ENCODE measurements around the gene MBL2. TPM values are rescaled to one million over a fixed set of nuclear protein-coding genes. Genes with fewer than 3 reads are reported as not detected.
A peak's percentile ranks its signal among the peaks of the same experiment; 100 is the strongest.

MBL2 gene
- polyA plus RNA-seq (2013, experiment 1 of 2) = not detected
- not detected for polyA plus RNA-seq (2013, experiment 2 of 2)

DNA sequence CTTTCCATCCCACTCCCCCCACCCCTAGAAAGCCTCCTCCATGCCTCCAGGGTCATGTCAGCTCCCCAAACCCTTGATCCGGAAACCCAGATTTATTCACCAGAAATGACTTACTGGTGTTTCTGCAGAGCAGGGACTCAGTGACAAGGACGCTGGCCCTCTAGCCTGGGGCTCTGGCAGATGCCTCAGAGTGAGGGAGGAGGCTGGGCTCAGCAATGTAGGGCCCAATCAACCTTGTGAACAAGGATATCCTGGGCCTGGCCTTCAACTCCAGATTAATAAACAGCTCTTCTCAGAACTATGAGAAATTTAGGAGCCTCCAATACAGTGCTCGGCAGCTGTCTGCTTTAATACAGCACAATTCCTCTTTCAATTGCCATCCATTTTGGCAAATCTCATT, at the start of gene MBL2:
Gene MBL2 (minus strand): TSS at position 162 of the 400 bp plus-strand sequence. CDS start 1,149 bp downstream, outside the sequence.
- no peak within 1 kb of the TSS for H3K27ac ChIP-seq (replicated peaks; ENCODE audit: low read length)
- no peak for DNase-seq (ENCODE audit: low spot score)

DNA sequence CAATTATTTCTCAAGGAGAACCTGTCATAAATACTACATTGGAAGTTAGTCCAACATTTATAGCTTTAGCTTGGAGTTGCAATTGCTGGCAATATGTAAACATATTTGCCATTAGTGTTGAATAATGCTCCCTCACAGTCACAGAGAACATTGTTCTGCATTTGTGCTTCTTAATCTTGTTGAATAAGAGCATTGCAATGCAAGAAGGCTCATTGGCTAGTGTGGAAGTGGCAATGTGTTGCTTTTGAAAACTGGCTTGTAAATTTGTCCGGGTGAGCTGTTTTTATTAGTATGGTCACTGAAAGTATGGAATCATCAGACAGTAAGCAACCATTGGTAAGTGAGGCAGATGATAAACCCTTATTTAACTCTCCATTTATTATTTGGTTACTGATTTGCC, 47.7 kb upstream of the MBL2 start:
- H3K4ac ChIP-seq (ENCODE audit: low read length) = no peak overlapping the region
- H3K14ac ChIP-seq (ENCODE audit: low read length) = no peak overlapping the region
- H3K79me1 ChIP-seq (ENCODE audit: low read depth, low read length) = no peaks in the 10 kb centered on the region
- no peak overlapping the region for H4K91ac ChIP-seq (ENCODE audit: low read depth, low read length, poor library complexity)
- H3K4me1 ChIP-seq (ENCODE audit: control insufficient read depth in 2 of 2, insufficient read depth in 1 of 2, low read depth in 1 of 2, low read length in 2 of 2) = no peaks in the 10 kb centered on the region
- whole genome bisulfite sequencing, 2 donors (ENCODE audit: extremely low coverage in 2 of 2, insufficient read length in 2 of 2, insufficient replicate concordance in 1 of 2) = no CpG with 5 or more reads among the region's 1 CpG
- no peak overlapping the region for H2AK5ac ChIP-seq (ENCODE audit: low read depth, low read length)
- no peak overlapping the region for H2AFZ ChIP-seq (ENCODE audit: low read length)
- no peak overlapping the region for H2BK5ac ChIP-seq (ENCODE audit: low read length)
- H3K9me3 ChIP-seq (replicated peaks in 1 of 2; ENCODE audit: control insufficient read depth in 2 of 2, insufficient read depth in 1 of 2, low read depth in 1 of 2, low read length in 2 of 2) = no peaks in the 10 kb centered on the region
- no peaks in the 10 kb centered on the region for H3K27me3 ChIP-seq (ENCODE audit: control insufficient read depth in 3 of 3, insufficient read depth in 3 of 3, low read depth in 1 of 3, low read length in 3 of 3)
- H3K4me3 ChIP-seq (ENCODE audit: low read length in 2 of 2) = no peak overlapping the region
- no peaks in the 10 kb centered on the region for H3K36me3 ChIP-seq (replicated peaks in 1 of 2; ENCODE audit: control insufficient read depth in 2 of 2, insufficient read depth in 2 of 2, low read length in 2 of 2)
- no peak overlapping the region for H2BK120ac ChIP-seq (ENCODE audit: low read depth, low read length)
- H3K4me2 ChIP-seq (ENCODE audit: insufficient read depth, low read length, poor library complexity, severe bottlenecking) = no peak overlapping the region
- H2BK12ac ChIP-seq (ENCODE audit: low read length) = no peak overlapping the region
- H3K27ac ChIP-seq (replicated peaks; ENCODE audit: low read length) = no peak overlapping the region
- H3K9ac ChIP-seq (ENCODE audit: low read depth, low read length, poor library complexity) = no peak overlapping the region
- no peak overlapping the region for H3K23ac ChIP-seq (ENCODE audit: low read depth, low read length, poor library complexity)
- H3K18ac ChIP-seq (ENCODE audit: low read length) = no peak overlapping the region
- H4K8ac ChIP-seq (ENCODE audit: low read depth, low read length) = no peak overlapping the region
- H2BK15ac ChIP-seq (ENCODE audit: low read length) = no peak overlapping the region
- DNase-seq (ENCODE audit: low spot score) = no peak

More for the DNA sequence above, at the start of gene MBL2:
- Histone ChIP-seq H2BK120ac (ENCODE audit: low read depth, low read length) (peak within 1 kb of the TSS; percentile 38), H3K4ac (ENCODE audit: low read length) (no peak within 1 kb of the TSS), H4K91ac (ENCODE audit: low read depth, low read length, poor library complexity) (no peak within 1 kb of the TSS), H3K4me3 (ENCODE audit: low read length in 2 of 2) (no peak within 1 kb of the TSS), H3K4me2 (ENCODE audit: insufficient read depth, low read length, poor library complexity, severe bottlenecking) (no peak within 1 kb of the TSS), H2BK15ac (ENCODE audit: low read length) (no peak within 1 kb of the TSS), H3K14ac (ENCODE audit: low read length) (no peak within 1 kb of the TSS), H2BK12ac (ENCODE audit: low read length) (no peak within 1 kb of the TSS), H3K79me1 (ENCODE audit: low read depth, low read length) (no peaks in the 10 kb centered on the region), H3K36me3 (replicated peaks in 1 of 2; ENCODE audit: control insufficient read depth in 2 of 2, insufficient read depth in 2 of 2, low read length in 2 of 2) (no peaks in the 10 kb centered on the region), H2BK5ac (ENCODE audit: low read length) (no peak within 1 kb of the TSS), H3K9me3 (replicated peaks in 1 of 2; ENCODE audit: control insufficient read depth in 2 of 2, insufficient read depth in 1 of 2, low read depth in 1 of 2, low read length in 2 of 2) (no peaks in the 10 kb centered on the region), H4K8ac (ENCODE audit: low read depth, low read length) (no peak within 1 kb of the TSS), H2AK5ac (ENCODE audit: low read depth, low read length) (no peak within 1 kb of the TSS), H3K4me1 (ENCODE audit: control insufficient read depth in 2 of 2, insufficient read depth in 1 of 2, low read depth in 1 of 2, low read length in 2 of 2) (no peaks in the 10 kb centered on the region), H3K27me3 (ENCODE audit: control insufficient read depth in 3 of 3, insufficient read depth in 3 of 3, low read depth in 1 of 3, low read length in 3 of 3) (peaks cover 0 to 4% (median 0%) of the 10 kb centered on the region in 3 experiments), H2AFZ (ENCODE audit: low read length) (no peak within 1 kb of the TSS), H3K18ac (ENCODE audit: low read length) (no peak within 1 kb of the TSS), H3K23ac (ENCODE audit: low read depth, low read length, poor library complexity) (no peak within 1 kb of the TSS), H3K9ac (ENCODE audit: low read depth, low read length, poor library complexity) (no peak within 1 kb of the TSS)
- WGBS, 2 donors (ENCODE audit: extremely low coverage in 2 of 2, insufficient read length in 2 of 2, insufficient replicate concordance in 1 of 2) = no CpG with 5 or more reads among the region's 3 CpGs

DNA sequence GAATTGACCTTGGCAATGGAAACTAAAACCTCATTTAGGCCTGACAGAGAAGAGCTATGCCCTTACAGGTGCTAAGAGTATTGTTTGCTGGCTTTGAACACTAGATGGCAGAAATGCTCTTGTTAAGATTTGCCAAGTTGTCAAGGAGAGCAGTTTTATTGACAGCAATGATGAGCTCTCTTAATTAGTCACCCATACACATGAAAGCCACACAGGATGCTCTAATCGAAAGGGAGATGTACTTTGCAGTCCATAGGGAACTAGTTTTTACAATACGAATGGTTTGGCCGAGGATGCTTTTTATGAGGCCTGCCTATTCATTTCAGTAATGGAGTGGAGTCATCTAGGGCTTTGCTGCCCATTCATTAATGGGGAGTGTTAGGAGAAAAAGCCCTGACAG, 45.4 kb upstream of the MBL2 start:
- no peak overlapping the region for H2BK12ac ChIP-seq (ENCODE audit: low read length)

DNA sequence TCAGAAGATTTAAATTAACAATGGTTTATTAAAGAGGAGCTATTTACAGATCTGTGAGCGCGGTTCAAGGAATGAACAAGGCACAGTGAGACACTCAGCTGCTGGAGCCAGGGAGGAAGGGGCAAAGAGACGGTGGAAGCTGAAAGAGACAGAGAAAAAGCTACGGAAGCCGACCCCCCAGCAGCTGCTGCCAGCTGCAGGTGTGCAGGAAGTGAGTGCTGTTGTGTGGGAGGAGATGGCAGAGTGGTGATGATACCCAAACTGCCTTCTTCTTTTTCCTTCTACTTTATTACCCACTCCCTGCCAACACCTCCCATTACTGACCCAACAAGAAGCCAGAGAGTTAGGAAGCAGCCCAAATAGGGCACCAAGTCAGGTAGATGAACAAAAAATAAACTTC, 41.9 kb upstream of the MBL2 start:
- H3K27ac ChIP-seq (replicated peaks; ENCODE audit: low read length) = no peak overlapping the region
- H4K91ac ChIP-seq (ENCODE audit: low read depth, low read length, poor library complexity) = no peak overlapping the region
- H3K4me3 ChIP-seq (ENCODE audit: low read length in 2 of 2) = no peak overlapping the region
- no peak for DNase-seq (ENCODE audit: low spot score)
- H3K14ac ChIP-seq (ENCODE audit: low read length) = no peak overlapping the region
- no peaks in the 10 kb centered on the region for H3K27me3 ChIP-seq (ENCODE audit: control insufficient read depth in 3 of 3, insufficient read depth in 3 of 3, low read depth in 1 of 3, low read length in 3 of 3)
- no peaks in the 10 kb centered on the region for H3K9me3 ChIP-seq (replicated peaks in 1 of 2; ENCODE audit: control insufficient read depth in 2 of 2, insufficient read depth in 1 of 2, low read depth in 1 of 2, low read length in 2 of 2)
- H3K18ac ChIP-seq (ENCODE audit: low read length) = no peak overlapping the region
- H2BK120ac ChIP-seq (ENCODE audit: low read depth, low read length) = no peak overlapping the region
- no peak overlapping the region for H3K4ac ChIP-seq (ENCODE audit: low read length)
- no peak overlapping the region for H2BK5ac ChIP-seq (ENCODE audit: low read length)
- no peak overlapping the region for H2AK5ac ChIP-seq (ENCODE audit: low read depth, low read length)
- no peak overlapping the region for H3K23ac ChIP-seq (ENCODE audit: low read depth, low read length, poor library complexity)
- H3K36me3 ChIP-seq (replicated peaks in 1 of 2; ENCODE audit: control insufficient read depth in 2 of 2, insufficient read depth in 2 of 2, low read length in 2 of 2) = no peaks in the 10 kb centered on the region
- H3K4me1 ChIP-seq (ENCODE audit: control insufficient read depth in 2 of 2, insufficient read depth in 1 of 2, low read depth in 1 of 2, low read length in 2 of 2) = no peaks in the 10 kb centered on the region
- no peak overlapping the region for H2BK15ac ChIP-seq (ENCODE audit: low read length)
- H2AFZ ChIP-seq (ENCODE audit: low read length) = no peak overlapping the region
- no peak overlapping the region for H4K8ac ChIP-seq (ENCODE audit: low read depth, low read length)
- no peaks in the 10 kb centered on the region for H3K79me1 ChIP-seq (ENCODE audit: low read depth, low read length)
- H3K9ac ChIP-seq (ENCODE audit: low read depth, low read length, poor library complexity) = no peak overlapping the region
- no CpG with 5 or more reads among the region's 5 CpGs for WGBS, 2 donors (ENCODE audit: extremely low coverage in 2 of 2, insufficient read length in 2 of 2, insufficient replicate concordance in 1 of 2)
- H2BK12ac ChIP-seq (ENCODE audit: low read length) = no peak overlapping the region
- H3K4me2 ChIP-seq (ENCODE audit: insufficient read depth, low read length, poor library complexity, severe bottlenecking) = no peak overlapping the region

More for the DNA sequence above, 45.4 kb upstream of the MBL2 start:
- H2BK120ac ChIP-seq (ENCODE audit: low read depth, low read length) = no peak overlapping the region
- H3K4me3 ChIP-seq (ENCODE audit: low read length in 2 of 2) = no peak overlapping the region
- no peak overlapping the region for H3K18ac ChIP-seq (ENCODE audit: low read length)
- no peak overlapping the region for H2AFZ ChIP-seq (ENCODE audit: low read length)
- H3K23ac ChIP-seq (ENCODE audit: low read depth, low read length, poor library complexity) = no peak overlapping the region
- H2BK15ac ChIP-seq (ENCODE audit: low read length) = no peak overlapping the region
- H3K4me2 ChIP-seq (ENCODE audit: insufficient read depth, low read length, poor library complexity, severe bottlenecking) = no peak overlapping the region
- H3K36me3 ChIP-seq (replicated peaks in 1 of 2; ENCODE audit: control insufficient read depth in 2 of 2, insufficient read depth in 2 of 2, low read length in 2 of 2) = no peaks in the 10 kb centered on the region
- no peak overlapping the region for H2AK5ac ChIP-seq (ENCODE audit: low read depth, low read length)
- H4K91ac ChIP-seq (ENCODE audit: low read depth, low read length, poor library complexity) = no peak overlapping the region
- H2BK5ac ChIP-seq (ENCODE audit: low read length) = no peak overlapping the region
- no peak overlapping the region for H3K14ac ChIP-seq (ENCODE audit: low read length)
- H3K4ac ChIP-seq (ENCODE audit: low read length) = no peak overlapping the region
- H3K79me1 ChIP-seq (ENCODE audit: low read depth, low read length) = no peaks in the 10 kb centered on the region
- peak; percentile 46 for DNase-seq (ENCODE audit: low spot score)
- H4K8ac ChIP-seq (ENCODE audit: low read depth, low read length) = no peak overlapping the region
- no peaks in the 10 kb centered on the region for H3K4me1 ChIP-seq (ENCODE audit: control insufficient read depth in 2 of 2, insufficient read depth in 1 of 2, low read depth in 1 of 2, low read length in 2 of 2)
- H3K9ac ChIP-seq (ENCODE audit: low read depth, low read length, poor library complexity) = no peak overlapping the region
- H3K27ac ChIP-seq (replicated peaks; ENCODE audit: low read length) = no peak overlapping the region
- no peaks in the 10 kb centered on the region for H3K9me3 ChIP-seq (replicated peaks in 1 of 2; ENCODE audit: control insufficient read depth in 2 of 2, insufficient read depth in 1 of 2, low read depth in 1 of 2, low read length in 2 of 2)
- no CpG with 5 or more reads among the region's 3 CpGs for WGBS, 2 donors (ENCODE audit: extremely low coverage in 2 of 2, insufficient read length in 2 of 2, insufficient replicate concordance in 1 of 2)
- H3K27me3 ChIP-seq (ENCODE audit: control insufficient read depth in 3 of 3, insufficient read depth in 3 of 3, low read depth in 1 of 3, low read length in 3 of 3) = no peaks in the 10 kb centered on the region

All from neuronal stem cell (in vitro differentiated cells).